HepG2 (cell line): ENCODE data around the gene STK32A. TPM values are rescaled to one million over a fixed set of nuclear protein-coding genes. Genes with fewer than 3 reads are reported as not detected.

Experiments
- ATAC-seq: fragments of 200-7000 bp; cut with Tn5 transposase; 3 replicates; pipeline ENCODE4 v1.9.1; 2020; ENCODE audit warnings: mild to moderate bottlenecking, moderate library complexity
- BruUV-seq: library from RNA; stranded (reverse); fragments of 400-500 nt; replicated peaks from 2 replicates; lab custom pipeline; 2021; lab: Mats Ljungman, UMichigan
- CTCF ChIA-PET: fragments of 300-600 bp; formaldehyde crosslinking; extraction: SDS; loops from one replicate; lab custom pipeline; 2021; ENCODE audit warnings: low total read pairs, inconsistent platforms, low intra/inter-chr PET ratio; lab: Yijun Ruan, JAX
- POLR2A ChIA-PET: fragments of 350-600 bp; sonication (Branson Sonifier 250); formaldehyde crosslinking; loops from one replicate; lab custom pipeline; 2020; ENCODE audit warnings: antibody characterized with exemption, inconsistent platforms; lab: Yijun Ruan, JAX
- DNase-seq: peaks from one replicate; pipeline ENCODE4 v3.0.0-alpha.2; 2015; ENCODE audit warnings: low spot score
- FAIRE-seq: peaks from 3 replicates; lab custom pipeline; 2011; peaks lifted over from hg19 to GRCh38; lab: Jason Lieb, UNC
- H2AFZ ChIP-seq: one replicate; pipeline ENCODE4 v1.6.1; 2011; ENCODE audit warnings: low read length, inconsistent platforms
- H3K27ac ChIP-seq: fragments of 300-600 bp; 3 replicates; pipeline ENCODE4 v1.8.0; 2011; ENCODE audit warnings: mixed run types, mild to moderate bottlenecking, mixed read lengths, low read length, inconsistent platforms; ENCODE audit not compliant: insufficient read depth; ENCODE audit errors: extremely low read length
- H3K27me3 ChIP-seq, 2 experiments: fragments of 200-600 bp in 1 of 2; 2 replicates in 1 of 2; 3 replicates in 1 of 2; pipeline versions ENCODE4 v1.6.0 to v1.8.0; 2011; ENCODE audit warnings: low read length in 2 of 2, mild to moderate bottlenecking in 2 of 2, moderate library complexity in 2 of 2, inconsistent platforms in 1 of 2; ENCODE audit not compliant: insufficient read depth in 2 of 2, control insufficient read depth in 1 of 2
- H3K36me3 ChIP-seq, 2 experiments: fragments of 200-600 bp in 1 of 2; replicated peaks in 1 of 2; 2 replicates in 1 of 2; 3 replicates in 1 of 2; pipeline versions ENCODE4 v1.5.1 to v1.8.0; 2011; ENCODE audit warnings: low read length in 2 of 2, inconsistent platforms in 1 of 2; ENCODE audit not compliant: insufficient read depth in 2 of 2, control insufficient read depth in 1 of 2
- H3K4me1 ChIP-seq: 2 replicates; pipeline ENCODE4 v1.5.1; 2012; ENCODE audit warnings: low read length, inconsistent platforms; ENCODE audit not compliant: insufficient read depth
- H3K4me2 ChIP-seq: 2 replicates; pipeline ENCODE4 v1.6.0; 2011; ENCODE audit warnings: low read depth, low read length, inconsistent platforms
- H3K4me3 ChIP-seq, 3 experiments: fragments of 200-600 bp in 1 of 3; sonication (generic), shearing (Covaris generic) in 1 of 3; replicated peaks in 1 of 3; 2 replicates each; pipeline ENCODE4 v1.5.1; 2011 to 2016; ENCODE audit warnings: low read length in 3 of 3, inconsistent platforms in 2 of 3, low read depth in 2 of 3, mild to moderate bottlenecking in 2 of 3, control low read depth in 1 of 3, mixed read lengths in 1 of 3; ENCODE audit not compliant: insufficient read depth in 1 of 3
- H3K79me2 ChIP-seq: one replicate; pipeline ENCODE4 v1.6.1; 2011; ENCODE audit warnings: low read length, inconsistent platforms; ENCODE audit not compliant: insufficient read depth
- H3K9ac ChIP-seq: 2 replicates; pipeline ENCODE4 v1.6.0; 2011; ENCODE audit warnings: mild to moderate bottlenecking, low read depth, low read length, inconsistent platforms; ENCODE audit not compliant: insufficient read depth
- H3K9me3 ChIP-seq: 2 replicates; pipeline ENCODE4 v1.5.1; 2012; ENCODE audit warnings: mild to moderate bottlenecking, low read length
- H4K20me1 ChIP-seq: 2 replicates; pipeline ENCODE4 v1.6.0; 2011; ENCODE audit warnings: inconsistent platforms, mild to moderate bottlenecking, low read length, moderate library complexity; ENCODE audit not compliant: insufficient read depth
- ATF7 ChIP-seq, 2 experiments: fragments of 450-650 bp in 1 of 2; sonication (generic) in 1 of 2; formaldehyde crosslinking in 1 of 2; IDR thresholded peaks; 2 replicates each; pipeline versions ENCODE4 v1.4.0 to v1.6.1; 2016 to 2020; ENCODE audit warnings: antibody characterized with exemption in 1 of 2, mild to moderate bottlenecking in 1 of 2, missing genetic modification reagents in 1 of 2
- CREB1 ChIP-seq, 2 experiments: fragments of 450-650 bp in 1 of 2; IDR thresholded peaks; 2 replicates each; pipeline ENCODE4 v1.6.1; 2016 to 2017; ENCODE audit warnings: control low read depth in 1 of 2, mild to moderate bottlenecking in 1 of 2, missing compliant biosample characterization in 1 of 2, missing genetic modification characterization in 1 of 2
- LBX2 ChIP-seq: sonication (generic); formaldehyde crosslinking; IDR thresholded peaks from 2 replicates; pipeline ENCODE4 v1.5.0; 2020; ENCODE audit warnings: missing genetic modification reagents, mild to moderate bottlenecking, borderline replicate concordance
- RNF2 ChIP-seq: fragments of 450-650 bp; conservative IDR thresholded peaks from 2 replicates; pipeline ENCODE4 v1.6.1; 2016; ENCODE audit warnings: low read depth
- SMAD9 ChIP-seq: sonication (generic); formaldehyde crosslinking; IDR thresholded peaks from 2 replicates; pipeline ENCODE4 v1.5.1; 2020; ENCODE audit warnings: mild to moderate bottlenecking, missing genetic modification reagents
- TEAD3 ChIP-seq: optimal IDR thresholded peaks from 2 replicates; pipeline ENCODE3; 2016; ENCODE audit warnings: borderline replicate concordance
- ZNF335 ChIP-seq: sonication (generic); formaldehyde crosslinking; IDR thresholded peaks from 2 replicates; pipeline ENCODE4 v1.4.0; 2020; ENCODE audit warnings: missing genetic modification reagents
- WGBS: methylation state at CpG from one replicate; pipeline ENCODE4 v1.1.6; 2017; ENCODE audit warnings: low lambda C conversion rate; 5-methylcytosine and 5-hydroxymethylcytosine counted together
- in situ Hi-C: cut with HindIII; loops from 2 replicates; pipeline ENCODE4 v1.10.0; 2017; ENCODE audit warnings: low pct_unique_long_range_greater_than_20kb; ENCODE audit not compliant: extremely low pct_ligation_motif_present
- intact Hi-C: fragments of 100-400 bp; cut with micrococcal nuclease; formaldehyde crosslinking; loops from one replicate; pipeline ENCODE4 v1.10.0; 2022; ENCODE audit not compliant: unreplicated experiment
- polyA plus RNA-seq, 8 experiments: library from polyadenylated mRNA; depleted of rRNA in 3 of 8; stranded (reverse) in 7 of 8; unstranded in 1 of 8; fragments of >200 nt; fragmentation: Illumina TruSeq in 4 of 8; extraction: Trizol in 4 of 8; gene quantifications; 2 replicates each; pipeline versions ENCODE4 v1.2.1 to v1.2.3, GENCODE V29; 2011 to 2016; ENCODE audit warnings: low read depth in 4 of 8, missing spikeins in 1 of 8, mixed read lengths in 1 of 8; ENCODE audit not compliant: insufficient read depth in 1 of 8
- total RNA-seq, 5 experiments: library from RNA; depleted of rRNA; stranded (reverse); fragments of >200 nt; fragmentation: Illumina TruSeq; extraction: Trizol; gene quantifications; 2 replicates each; pipeline ENCODE4 v1.2.3, GENCODE V29; 2016; ENCODE audit warnings: low read depth in 1 of 5

STK32A gene
- total and polyA plus RNA-seq, 2 of the 13 experiments (the other 11 are each of a cell fraction or from before 2014, with no cell fraction given): not detected

- TF ChIP-seq LBX2 (CRISPR knock-in tag): no peak
- no peak for TF ChIP-seq SMAD9 (CRISPR knock-in tag)
- TF ChIP-seq ZNF335: no peak
- no peak for TF ChIP-seq TEAD3 (CRISPR knock-in tag)
These were observed 175.9 kb downstream of the STK32A start (continued) for GRCh38 chr5:147410496-147411358.

- Histone ChIP-seq H3K27me3 (no peaks in the 10 kb centered on the region), H3K36me3 (no peaks in the 10 kb centered on the region), H3K27ac (no peak overlapping the region), H2AFZ (no peak overlapping the region), H3K79me2 (no peaks in the 10 kb centered on the region), H3K4me1 (no peaks in the 10 kb centered on the region), H4K20me1 (no peaks in the 10 kb centered on the region), H3K4me3 (no peak overlapping the region), H3K4me2 (no peak overlapping the region), H3K9ac (no peak overlapping the region), H3K9me3 (no peaks in the 10 kb centered on the region)
- TF ChIP-seq ATF7 (IDR thresholded peaks at IDR 0.05) (peak; percentile 89), ATF7 (CRISPR knock-in tag; IDR thresholded peaks at IDR 0.05) (no peak), RNF2 (no peak), CREB1 (IDR thresholded peaks at IDR 0.05) (peak; percentile 46; the same call in 1 of the 2 replicates), CREB1 (CRISPR knock-in tag; IDR thresholded peaks at IDR 0.05) (no peak)
- intact Hi-C loops (no loop called here), in situ Hi-C loops (no loop called here)
- no peak for FAIRE-seq
- CTCF ChIA-PET: no interaction called here
- 9% methylated on average over 8 of the region's 8 CpGs for WGBS
- ATAC-seq: no peak
- no peak for DNase-seq
- BruUV-seq: no TSS peak
- POLR2A ChIA-PET: no interaction called here
These were observed 176.8 kb downstream of the STK32A start for GRCh38 chr5:147411359-147412319.
